Activated naive CD4-positive, alpha-beta T cell treated with anti-CD3 and anti-CD28 coated beads for 36 hours (primary cell): ENCODE measurements around the gene RGS3. TPM values are rescaled to one million over a fixed set of nuclear protein-coding genes. Genes with fewer than 3 reads are reported as not detected.
"Not testable (repeated sequence)": the region's sequence is repeated elsewhere in the genome, so short reads cannot be mapped to it uniquely, and the experiment has no call there.

Source experiments
- CTCF ChIA-PET: fragments of 350-600 bp; sonication (Branson Sonifier 250); formaldehyde crosslinking; loops from one replicate; lab custom pipeline; 2021; ENCODE audit warnings: antibody characterized with exemption; lab: Charles Lee
- DNase-seq: peaks from one replicate; pipeline ENCODE4 v3.0.0-alpha.2; 2020
- H3K27ac Mint-ChIP-seq: one replicate; pipeline ENCODE4 v1.8.0; 2021; ENCODE audit warnings: mild to moderate bottlenecking, mixed read lengths
- H3K27me3 Mint-ChIP-seq: one replicate; pipeline ENCODE4 v1.8.0; 2021; ENCODE audit warnings: low read depth, mixed read lengths
- H3K36me3 Mint-ChIP-seq: one replicate; pipeline ENCODE4 v1.8.0; 2021; ENCODE audit warnings: low read depth, mixed read lengths
- H3K4me1 Mint-ChIP-seq: one replicate; pipeline ENCODE4 v1.8.0; 2021; ENCODE audit warnings: low read depth, mixed read lengths
- H3K4me3 Mint-ChIP-seq: one replicate; pipeline ENCODE4 v1.8.0; 2021; ENCODE audit warnings: mild to moderate bottlenecking, moderate library complexity, mixed read lengths
- H3K9me3 Mint-ChIP-seq: one replicate; pipeline ENCODE4 v1.8.0; 2021; ENCODE audit warnings: mixed read lengths
- intact Hi-C: fragments of 100-400 bp; cut with micrococcal nuclease; formaldehyde crosslinking; loops from one replicate; pipeline ENCODE4 v1.15.1; 2023
- total RNA-seq, 2 experiments: library from RNA; stranded (reverse); gene quantifications; one replicate each; pipeline ENCODE4 v1.2.3, GENCODE V29; 2021

The RGS3 gene
- total RNA-seq, 2 experiments from 2014 or later = 11.9 to 12.6 TPM

- CTCF ChIA-PET = no interaction called here
- H3K36me3 Mint-ChIP-seq = no peaks in the 10 kb centered on the region
- H3K4me3 Mint-ChIP-seq = no peak overlapping the region
- H3K27me3 Mint-ChIP-seq = no peaks in the 10 kb centered on the region
- H3K27ac Mint-ChIP-seq = no peak overlapping the region
- H3K4me1 Mint-ChIP-seq = peaks cover 10% of the 10 kb centered on the region
- intact Hi-C loops = no loop called here
- no peaks in the 10 kb centered on the region for H3K9me3 Mint-ChIP-seq
- DNase-seq = no peak
Measured at GRCh38 chr9:113481176-113481787, 17.8 kb downstream of the RGS3 start.

GRCh38 chr9:113482341-113482740 is 18.8 kb downstream of the RGS3 start:
- Mint-ChIP-seq H3K4me1 (peaks cover 10% of the 10 kb centered on the region), H3K27me3 (no peaks in the 10 kb centered on the region), H3K4me3 (no peak overlapping the region), H3K9me3 (no peaks in the 10 kb centered on the region), H3K36me3 (no peaks in the 10 kb centered on the region), H3K27ac (no peak overlapping the region)
- CTCF ChIA-PET = no interaction called here
- DNase-seq = no peak
- intact Hi-C loops = no loop called here

- no peak for DNase-seq
- Mint-ChIP-seq H3K36me3 (no peaks in the 10 kb centered on the region), H3K27ac (no peak overlapping the region), H3K4me1 (peaks cover 10% of the 10 kb centered on the region), H3K9me3 (no peaks in the 10 kb centered on the region), H3K4me3 (no peak overlapping the region), H3K27me3 (no peaks in the 10 kb centered on the region)
- intact Hi-C loops = no loop called here
- CTCF ChIA-PET = no interaction called here
Measured at GRCh38 chr9:113482991-113483675, 19.6 kb downstream of the RGS3 start.

- no peak overlapping the region for H3K27ac Mint-ChIP-seq
- no peaks in the 10 kb centered on the region for H3K27me3 Mint-ChIP-seq
- CTCF ChIA-PET = interaction anchor here (0.6 kb wide), 2 partner anchors 152 to 1016 kb away, joined by 3 to 4 read pairs; no protein-coding TSS in a partner anchor
- no peak for DNase-seq
- H3K4me3 Mint-ChIP-seq = no peak overlapping the region
- H3K36me3 Mint-ChIP-seq = no peaks in the 10 kb centered on the region
- peaks cover 10% of the 10 kb centered on the region for H3K4me1 Mint-ChIP-seq
- no peaks in the 10 kb centered on the region for H3K9me3 Mint-ChIP-seq
- intact Hi-C loops = no loop called here
Measured at GRCh38 chr9:113483676-113484257, 20.2 kb downstream of the RGS3 start.

GRCh38 chr9:113484258-113484730 is 20.8 kb downstream of the RGS3 start:
- Mint-ChIP-seq H3K9me3 (no peaks in the 10 kb centered on the region), H3K36me3 (no peaks in the 10 kb centered on the region), H3K27me3 (no peaks in the 10 kb centered on the region), H3K4me1 (peaks cover 5% of the 10 kb centered on the region), H3K27ac (no peak overlapping the region), H3K4me3 (no peak overlapping the region)
- CTCF ChIA-PET = interaction anchor here (0.6 kb wide), 3 partner anchors 96 to 1017 kb away, joined by 3 to 5 read pairs (median 4); no protein-coding TSS in a partner anchor
- DNase-seq = no peak
- intact Hi-C loops = no loop called here

- no peak for DNase-seq
- Mint-ChIP-seq H3K4me3 (no peak overlapping the region), H3K27ac (no peak overlapping the region), H3K4me1 (no peaks in the 10 kb centered on the region), H3K9me3 (no peaks in the 10 kb centered on the region), H3K27me3 (no peaks in the 10 kb centered on the region), H3K36me3 (no peaks in the 10 kb centered on the region)
- intact Hi-C loops = no loop called here
- CTCF ChIA-PET = interaction anchor here (0.6 kb wide), 1 partner anchor 172 kb away, joined by 3 read pairs; no protein-coding TSS in a partner anchor
Measured at GRCh38 chr9:113485761-113486115, 22.2 kb downstream of the RGS3 start.

- CTCF ChIA-PET = no interaction called here
- Mint-ChIP-seq H3K27ac (no peak overlapping the region), H3K36me3 (no peaks in the 10 kb centered on the region), H3K4me1 (no peaks in the 10 kb centered on the region), H3K9me3 (no peaks in the 10 kb centered on the region), H3K4me3 (no peak overlapping the region), H3K27me3 (no peaks in the 10 kb centered on the region)
- no peak for DNase-seq
- intact Hi-C loops = no loop called here
Measured at GRCh38 chr9:113486327-113486726, 22.8 kb downstream of the RGS3 start.

- Mint-ChIP-seq H3K36me3 (no peaks in the 10 kb centered on the region), H3K27ac (no peak overlapping the region), H3K4me3 (no peak overlapping the region), H3K4me1 (no peaks in the 10 kb centered on the region), H3K27me3 (no peaks in the 10 kb centered on the region), H3K9me3 (no peaks in the 10 kb centered on the region)
- no peak for DNase-seq
- intact Hi-C loops = no loop called here
- CTCF ChIA-PET = no interaction called here
Measured at GRCh38 chr9:113488071-113488470, 24.5 kb downstream of the RGS3 start.

- H3K9me3 Mint-ChIP-seq = no peaks in the 10 kb centered on the region
- intact Hi-C loops = no loop called here
- DNase-seq = no peak
- no peaks in the 10 kb centered on the region for H3K4me1 Mint-ChIP-seq
- H3K27ac Mint-ChIP-seq = no peak overlapping the region
- CTCF ChIA-PET = no interaction called here
- no peak overlapping the region for H3K4me3 Mint-ChIP-seq
- H3K36me3 Mint-ChIP-seq = no peaks in the 10 kb centered on the region
- H3K27me3 Mint-ChIP-seq = no peaks in the 10 kb centered on the region
Measured at GRCh38 chr9:113488490-113488889, 25.0 kb downstream of the RGS3 start.

GRCh38 chr9:113491147-113491546 is 27.6 kb downstream of the RGS3 start:
- H3K4me1 Mint-ChIP-seq, CTCF ChIA-PET, H3K27me3 Mint-ChIP-seq, DNase-seq, H3K36me3 Mint-ChIP-seq, H3K9me3 Mint-ChIP-seq, H3K27ac Mint-ChIP-seq, H3K4me3 Mint-ChIP-seq, intact Hi-C loops: not testable (repeated sequence)

- Mint-ChIP-seq H3K9me3 (no peaks in the 10 kb centered on the region), H3K27ac (no peak overlapping the region)
Measured at GRCh38 chr9:113492343-113493202, 29.0 kb downstream of the RGS3 start.

GRCh38 chr9:113493203-113493520 is 29.6 kb downstream of the RGS3 start:
- Mint-ChIP-seq H3K27ac (no peak overlapping the region), H3K27me3 (no peaks in the 10 kb centered on the region), H3K4me1 (no peaks in the 10 kb centered on the region), H3K36me3 (no peaks in the 10 kb centered on the region), H3K9me3 (no peaks in the 10 kb centered on the region), H3K4me3 (no peak overlapping the region)
- no peak for DNase-seq
- intact Hi-C loops = no loop called here
- CTCF ChIA-PET = interaction anchor here (1.3 to 1.8 kb wide), 3 partner anchors 96 to 164 kb away, joined by 3 to 4 read pairs (median 4); no protein-coding TSS in a partner anchor

More at GRCh38 chr9:113492343-113493202, 29.0 kb downstream of the RGS3 start:
- Mint-ChIP-seq H3K36me3 (no peaks in the 10 kb centered on the region), H3K4me1 (no peaks in the 10 kb centered on the region), H3K4me3 (no peak overlapping the region), H3K27me3 (no peaks in the 10 kb centered on the region)
- CTCF ChIA-PET = interaction anchor here (1.3 to 1.8 kb wide), 3 partner anchors 96 to 165 kb away, joined by 3 to 4 read pairs (median 4); no protein-coding TSS in a partner anchor
- intact Hi-C loops = no loop called here
- DNase-seq = no peak
